Prostate gland (tissue), 2 donors: ENCODE data around the gene RNU7-1.

Experiments
- CTCF ChIP-seq, 4 experiments: fragments of 200-600 bp in 2 of 4; fragments of 450-650 bp in 2 of 4; sonication (generic) in 2 of 4; IDR thresholded peaks; 1 replicate in 3 of 4; 2 replicates in 1 of 4; pipeline ENCODE4 v1.5.1; 2016 to 2019; ENCODE audit warnings: antibody characterized with exemption in 4 of 4, mild to moderate bottlenecking in 2 of 4, moderate library complexity in 2 of 4
- POLR2A ChIP-seq: fragments of 450-650 bp; IDR thresholded peaks from one replicate; pipeline ENCODE4 v1.6.1; 2016; ENCODE audit warnings: antibody characterized with exemption, mild to moderate bottlenecking

GRCh38 chr12:6947615-6948014 lies 4.0 kb downstream of the RNU7-1 start:
- TF ChIP-seq POLR2A: no peak
- TF ChIP-seq CTCF (IDR thresholded peaks at IDR 0.05): no peak
